BE2C (cell line): ENCODE results near the gene FAM50A.

Experiments used
- DNase-seq: peaks from one replicate; pipeline ENCODE4 v3.0.0-alpha.2; 2020
- H3K27me3 ChIP-seq: fragments of 250-450 bp; sonication (Bioruptor Pico); 2 replicates; pipeline ENCODE4 v1.5.1; 2020; ENCODE audit warnings: mild to moderate bottlenecking
- H3K36me3 ChIP-seq: fragments of 250-450 bp; sonication (Bioruptor Pico); 2 replicates; pipeline ENCODE4 v1.5.1; 2020; ENCODE audit warnings: mild to moderate bottlenecking
- H3K4me1 ChIP-seq: fragments of 250-450 bp; sonication (Bioruptor Pico); 2 replicates; pipeline ENCODE4 v1.5.1; 2020
- H3K4me3 ChIP-seq: 2 replicates; pipeline ENCODE4 v1.5.1; 2011; ENCODE audit warnings: low read depth, low read length
- H3K9me3 ChIP-seq: fragments of 250-450 bp; sonication (Bioruptor Pico); 2 replicates; pipeline ENCODE4 v1.5.1; 2020
- CTCF ChIP-seq: IDR thresholded peaks from 2 replicates; pipeline ENCODE4 v1.5.1; 2012; ENCODE audit warnings: mild to moderate bottlenecking, low read depth, low read length

The FAM50A gene

DNA sequence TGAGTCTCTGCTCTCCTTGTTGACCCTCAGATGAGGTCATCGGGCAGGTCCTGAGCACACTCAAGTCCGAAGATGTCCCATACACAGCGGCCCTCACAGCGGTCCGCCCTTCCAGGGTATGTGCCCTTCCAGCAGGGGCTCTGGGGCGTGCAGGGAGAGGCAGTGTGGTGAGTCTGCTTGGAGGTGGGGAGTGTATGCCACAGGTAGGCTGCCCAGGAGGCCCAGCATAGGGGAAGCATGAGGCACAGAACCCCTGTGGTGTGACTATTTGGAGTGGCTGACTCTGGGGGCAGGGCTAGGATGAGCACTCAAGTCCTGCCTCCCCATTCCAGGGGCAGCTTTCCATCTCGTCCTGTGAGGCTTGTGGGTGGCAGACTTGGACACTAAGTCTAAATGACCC, 10.3 kb upstream of the FAM50A start:
- no peak for DNase-seq
- peaks cover 26% of the 10 kb centered on the region for H3K36me3 ChIP-seq
- no peaks in the 10 kb centered on the region for H3K9me3 ChIP-seq
- no peak for TF ChIP-seq CTCF
- H3K4me1 ChIP-seq, result no peaks in the 10 kb centered on the region
- H3K27me3 ChIP-seq, result no peaks in the 10 kb centered on the region
- H3K4me3 ChIP-seq, result no peak overlapping the region

GRCh38 chrX:154434394-154435168, 9.4 kb upstream of the FAM50A start:
- Histone ChIP-seq H3K9me3 (no peaks in the 10 kb centered on the region), H3K4me1 (no peaks in the 10 kb centered on the region), H3K36me3 (peaks cover 32% of the 10 kb centered on the region), H3K27me3 (no peaks in the 10 kb centered on the region), H3K4me3 (no peak overlapping the region)
- no peak for DNase-seq
- TF ChIP-seq CTCF, result no peak

DNA sequence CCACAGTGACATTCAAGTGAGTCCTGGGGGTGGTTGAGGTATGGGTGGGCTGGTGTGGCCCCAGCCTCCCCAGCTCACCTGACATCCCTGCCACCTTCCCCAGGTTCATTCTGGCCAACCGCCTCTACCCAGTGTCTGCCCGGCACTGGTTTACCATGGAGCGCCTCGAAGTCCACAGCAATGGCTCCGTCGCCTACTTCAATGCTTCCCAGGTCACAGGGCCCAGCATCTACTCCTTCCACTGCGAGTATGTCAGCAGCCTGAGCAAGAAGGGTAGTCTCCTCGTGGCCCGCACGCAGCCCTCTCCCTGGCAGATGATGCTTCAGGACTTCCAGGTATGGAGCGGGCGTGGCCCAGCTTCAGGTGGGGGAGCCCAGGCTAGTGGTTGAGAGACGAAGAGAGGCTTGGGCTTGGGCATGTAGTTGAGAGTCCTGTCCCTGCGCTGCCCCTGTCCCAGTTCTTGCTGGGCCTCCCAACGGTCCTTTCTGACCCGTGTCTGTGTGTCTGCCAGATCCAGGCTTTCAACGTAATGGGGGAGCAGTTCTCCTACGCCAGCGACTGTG, 8.7 kb upstream of the FAM50A start:
- H3K27me3 ChIP-seq, result no peaks in the 10 kb centered on the region
- peaks cover 32% of the 10 kb centered on the region for H3K36me3 ChIP-seq
- no peak overlapping the region for H3K4me3 ChIP-seq
- DNase-seq, result no peak
- H3K9me3 ChIP-seq, result no peaks in the 10 kb centered on the region
- no peaks in the 10 kb centered on the region for H3K4me1 ChIP-seq
- TF ChIP-seq CTCF, result no peak

DNA sequence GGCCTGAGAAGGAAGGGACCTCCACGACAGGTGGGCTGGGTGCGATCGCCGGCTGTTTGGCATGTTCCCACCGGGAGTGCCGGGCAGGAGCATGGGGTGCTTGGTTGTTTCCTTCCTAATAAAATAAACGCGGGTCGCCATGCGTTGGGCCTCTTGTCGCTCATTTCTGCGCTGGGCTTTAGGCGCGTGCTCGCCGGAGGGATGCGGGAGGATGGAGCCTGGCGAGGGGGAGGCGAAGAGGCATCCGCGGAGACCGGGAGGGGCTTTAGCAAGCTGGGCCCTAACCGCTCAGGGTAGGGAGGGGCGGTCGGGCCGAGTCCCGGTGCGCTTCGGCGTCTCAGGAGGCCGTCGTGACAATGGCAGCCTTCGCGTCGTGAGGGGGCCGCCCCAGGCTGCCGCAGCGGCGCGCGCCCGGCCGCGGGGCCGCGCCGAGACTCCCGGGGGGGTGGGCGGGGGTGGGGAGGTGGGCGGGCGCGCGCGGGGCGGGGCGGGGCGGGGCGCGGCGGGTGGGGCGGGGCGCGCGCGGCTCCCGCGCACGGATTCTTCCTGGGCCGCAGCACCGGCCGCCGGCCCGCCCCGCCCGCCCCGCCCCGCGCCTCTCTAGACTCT, 7.5 kb upstream of the FAM50A start:
- TF ChIP-seq CTCF, result no peak
- peak overlapping the region; percentile 64 for H3K4me3 ChIP-seq
- DNase-seq, result peak; percentile 58
- H3K4me1 ChIP-seq, result no peaks in the 10 kb centered on the region
- no peaks in the 10 kb centered on the region for H3K9me3 ChIP-seq
- H3K36me3 ChIP-seq, result peaks cover 37% of the 10 kb centered on the region
- H3K27me3 ChIP-seq, result no peaks in the 10 kb centered on the region

- Histone ChIP-seq H3K9me3 (no peaks in the 10 kb centered on the region), H3K27me3 (no peaks in the 10 kb centered on the region), H3K4me1 (no peaks in the 10 kb centered on the region), H3K4me3 (peak within 1 kb of the TSS; percentile 64), H3K36me3 (peaks cover 39% of the 10 kb centered on the region)
- TF ChIP-seq CTCF, result no peak
- peak; percentile 72 for DNase-seq
Observed at GRCh38 chrX:154436983-154437752, 6.8 kb upstream of the FAM50A start, which contains the start of gene GDI1. GDI1 (plus strand) TSS chrX:154437154; CDS start chrX:154437255, 101 bp downstream.
